ENCODE results near the gene WNT9A.

- TF ChIP-seq, protein P1, sequence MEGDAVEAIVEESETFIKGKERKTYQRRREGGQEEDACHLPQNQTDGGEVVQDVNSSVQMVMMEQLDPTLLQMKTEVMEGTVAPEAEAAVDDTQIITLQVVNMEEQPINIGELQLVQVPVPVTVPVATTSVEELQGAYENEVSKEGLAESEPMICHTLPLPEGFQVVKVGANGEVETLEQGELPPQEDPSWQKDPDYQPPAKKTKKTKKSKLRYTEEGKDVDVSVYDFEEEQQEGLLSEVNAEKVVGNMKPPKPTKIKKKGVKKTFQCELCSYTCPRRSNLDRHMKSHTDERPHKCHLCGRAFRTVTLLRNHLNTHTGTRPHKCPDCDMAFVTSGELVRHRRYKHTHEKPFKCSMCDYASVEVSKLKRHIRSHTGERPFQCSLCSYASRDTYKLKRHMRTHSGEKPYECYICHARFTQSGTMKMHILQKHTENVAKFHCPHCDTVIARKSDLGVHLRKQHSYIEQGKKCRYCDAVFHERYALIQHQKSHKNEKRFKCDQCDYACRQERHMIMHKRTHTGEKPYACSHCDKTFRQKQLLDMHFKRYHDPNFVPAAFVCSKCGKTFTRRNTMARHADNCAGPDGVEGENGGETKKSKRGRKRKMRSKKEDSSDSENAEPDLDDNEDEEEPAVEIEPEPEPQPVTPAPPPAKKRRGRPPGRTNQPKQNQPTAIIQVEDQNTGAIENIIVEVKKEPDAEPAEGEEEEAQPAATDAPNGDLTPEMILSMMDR (conservative IDR thresholded peaks at IDR 0.05; ENCODE audit: low read length) = no peak
- TF ChIP-seq EZH2phosphoT487 (IDR thresholded peaks at IDR 0.05; ENCODE audit: borderline replicate concordance, low read depth, low read length) = no peak
These were observed 53.6 kb downstream of the WNT9A start for GRCh38 chr1:227893949-227894721.
